ENCODE measurements around the gene MON2. TPM values are rescaled to one million over a fixed set of nuclear protein-coding genes. Genes with fewer than 3 reads are reported as not detected.

MON2 gene
- total and polyA plus RNA-seq, 2 of the 13 experiments (the other 11 are each of a cell fraction or from before 2014, with no cell fraction given), result 10.5 to 24.8 TPM

GRCh38 chr12:62576503-62576902, 109.9 kb downstream of the MON2 start:
- H3K4me3 ChIP-seq (replicated peaks in 1 of 3; ENCODE audit: insufficient read depth in 1 of 3, low read depth in 2 of 3, low read length in 3 of 3), result no peak overlapping the region
- ATAC-seq (no peak), FAIRE-seq (no peak), DNase-seq (ENCODE audit: low spot score) (no peak)
- no peaks in the 10 kb centered on the region for H3K27me3 ChIP-seq (ENCODE audit: control insufficient read depth in 1 of 2, insufficient read depth in 2 of 2, low read length in 2 of 2)
- intact Hi-C loops (cut with micrococcal nuclease; ENCODE audit: unreplicated experiment) (loop anchor here (10.0 kb wide), 1 partner anchor 142 kb away; no protein-coding TSS in a partner anchor), in situ Hi-C loops (cut with HindIII; ENCODE audit: extremely low pct_ligation_motif_present, low pct_unique_long_range_greater_than_20kb) (loop anchor here (25.0 kb wide), 1 partner anchor 486 kb away; no protein-coding TSS in a partner anchor)
- ChIA-PET POLR2A (no interaction called here), CTCF (ENCODE audit: low intra/inter-chr PET ratio, low total read pairs) (no interaction called here)
- no peak overlapping the region for H3K27ac ChIP-seq (ENCODE audit: extremely low read length, insufficient read depth, low read length)
- H3K9ac ChIP-seq (ENCODE audit: insufficient read depth, low read depth, low read length), result no peak overlapping the region
- BruUV-seq (replicated peaks), result no TSS peak
- no peak overlapping the region for H2AFZ ChIP-seq (ENCODE audit: low read length)
- no peaks in the 10 kb centered on the region for H3K9me3 ChIP-seq (ENCODE audit: low read length)
- no peak overlapping the region for H3K4me2 ChIP-seq (ENCODE audit: low read depth, low read length)
- H3K36me3 ChIP-seq (replicated peaks in 1 of 2; ENCODE audit: control insufficient read depth in 1 of 2, insufficient read depth in 2 of 2, low read length in 2 of 2), result peaks cover 2 to 16% of the 10 kb centered on the region in 2 experiments; a peak in 2 of 5 replicates
- no peaks in the 10 kb centered on the region for H3K4me1 ChIP-seq (ENCODE audit: insufficient read depth, low read length)
- no peaks in the 10 kb centered on the region for H4K20me1 ChIP-seq (ENCODE audit: insufficient read depth, low read length)
- 55% methylated on average over 1 of the region's 1 CpG for WGBS (ENCODE audit: low lambda C conversion rate)
- H3K79me2 ChIP-seq (ENCODE audit: insufficient read depth, low read length), result no peaks in the 10 kb centered on the region
- TF ChIP-seq PHB2 (IDR thresholded peaks at IDR 0.05; ENCODE audit: partially characterized antibody) (no peak), MAFK (conservative IDR thresholded peaks at IDR 0.05 in 1 of 2, IDR thresholded peaks at IDR 0.05 in 1 of 2; ENCODE audit: low read length in 2 of 2) (peak; percentile 76 to 88), PRDM10 (CRISPR knock-in tag; IDR thresholded peaks at IDR 0.05; ENCODE audit: low read depth) (no peak), ZNF775 (CRISPR knock-in tag; IDR thresholded peaks at IDR 0.05; ENCODE audit: borderline replicate concordance) (no peak), ZNF318 (CRISPR knock-in tag; IDR thresholded peaks at IDR 0.05) (no peak), MBNL3 (CRISPR knock-in tag; conservative IDR thresholded peaks at IDR 0.05) (no peak), MIER3 (CRISPR knock-in tag; IDR thresholded peaks at IDR 0.05; ENCODE audit: borderline replicate concordance) (no peak), ZKSCAN8 (CRISPR knock-in tag; IDR thresholded peaks at IDR 0.05; ENCODE audit: borderline replicate concordance) (no peak), FOXP4 (CRISPR knock-in tag; IDR thresholded peaks at IDR 0.05) (no peak), ZNF761 (CRISPR knock-in tag; conservative IDR thresholded peaks at IDR 0.05) (no peak), MAFF (IDR thresholded peaks at IDR 0.05; ENCODE audit: low read depth, low read length) (peak; percentile 80)
